DND-41 (cell line): ENCODE measurements around the gene TRAF3IP3.

Experiments
- ATAC-seq: fragments of 200-7000 bp; cut with Tn5 transposase; 3 replicates; pipeline ENCODE4 v1.9.1; 2021; ENCODE audit warnings: low read depth; ENCODE audit not compliant: insufficient read depth
- DNase-seq: peaks from one replicate; pipeline ENCODE4 v3.0.0-alpha.2; 2020
- H2AFZ ChIP-seq: 2 replicates; pipeline ENCODE4 v1.6.0; 2012; ENCODE audit warnings: low read depth, low read length
- H3K27ac ChIP-seq: 2 replicates; pipeline ENCODE4 v1.5.1; 2012; ENCODE audit warnings: low read length, inconsistent platforms
- H3K27me3 ChIP-seq: fragments of 200-600 bp; sonication (generic); 2 replicates; pipeline ENCODE4 v1.6.0; 2012; ENCODE audit warnings: low read length, mild to moderate bottlenecking, inconsistent platforms; ENCODE audit not compliant: insufficient read depth, poor library complexity
- H3K36me3 ChIP-seq: 2 replicates; pipeline ENCODE4 v1.5.1; 2012; ENCODE audit warnings: low read length, inconsistent platforms; ENCODE audit not compliant: insufficient read depth
- H3K4me1 ChIP-seq: 2 replicates; pipeline ENCODE4 v1.5.1; 2012; ENCODE audit warnings: mild to moderate bottlenecking, low read length; ENCODE audit not compliant: insufficient read depth
- H3K4me2 ChIP-seq: 2 replicates; pipeline ENCODE4 v1.6.0; 2012; ENCODE audit warnings: mild to moderate bottlenecking, moderate library complexity, low read length, inconsistent platforms; ENCODE audit not compliant: insufficient read depth
- H3K4me3 ChIP-seq, 2 experiments: fragments of 200-600 bp in 1 of 2; shearing (Covaris generic) in 1 of 2; 2 replicates each; pipeline ENCODE4 v1.5.1; 2012 to 2016; ENCODE audit warnings: inconsistent platforms in 2 of 2, low read length in 2 of 2, mild to moderate bottlenecking in 2 of 2, low read depth in 1 of 2, moderate library complexity in 1 of 2
- H3K79me2 ChIP-seq: 2 replicates; pipeline ENCODE4 v1.6.0; 2012; ENCODE audit warnings: low read length, inconsistent platforms; ENCODE audit not compliant: insufficient read depth
- H3K9ac ChIP-seq: 2 replicates; pipeline ENCODE4 v1.6.0; 2012; ENCODE audit warnings: low read depth, mild to moderate bottlenecking, inconsistent platforms, low read length, moderate library complexity
- H3K9me3 ChIP-seq: 2 replicates; pipeline ENCODE4 v1.5.1; 2012; ENCODE audit warnings: low read length, moderate library complexity, mild to moderate bottlenecking, inconsistent platforms; ENCODE audit not compliant: insufficient read depth, severe bottlenecking
- H4K20me1 ChIP-seq: 2 replicates; pipeline ENCODE4 v1.6.0; 2012; ENCODE audit warnings: low read length; ENCODE audit not compliant: insufficient read depth
- EZH2 ChIP-seq: IDR thresholded peaks from 3 replicates; pipeline ENCODE4 v1.6.1; 2012; ENCODE audit warnings: borderline replicate concordance, low read depth, mild to moderate bottlenecking, moderate library complexity, low read length, inconsistent platforms; ENCODE audit not compliant: severe bottlenecking
- TF ChIP-seq, protein P1 (sequence below): IDR thresholded peaks from 2 replicates; pipeline ENCODE4 v1.5.1; 2012; ENCODE audit warnings: borderline replicate concordance, low read length, moderate library complexity, mild to moderate bottlenecking; ENCODE audit not compliant: poor library complexity, severe bottlenecking; ENCODE audit errors: extremely low read depth

TRAF3IP3 gene

DNA sequence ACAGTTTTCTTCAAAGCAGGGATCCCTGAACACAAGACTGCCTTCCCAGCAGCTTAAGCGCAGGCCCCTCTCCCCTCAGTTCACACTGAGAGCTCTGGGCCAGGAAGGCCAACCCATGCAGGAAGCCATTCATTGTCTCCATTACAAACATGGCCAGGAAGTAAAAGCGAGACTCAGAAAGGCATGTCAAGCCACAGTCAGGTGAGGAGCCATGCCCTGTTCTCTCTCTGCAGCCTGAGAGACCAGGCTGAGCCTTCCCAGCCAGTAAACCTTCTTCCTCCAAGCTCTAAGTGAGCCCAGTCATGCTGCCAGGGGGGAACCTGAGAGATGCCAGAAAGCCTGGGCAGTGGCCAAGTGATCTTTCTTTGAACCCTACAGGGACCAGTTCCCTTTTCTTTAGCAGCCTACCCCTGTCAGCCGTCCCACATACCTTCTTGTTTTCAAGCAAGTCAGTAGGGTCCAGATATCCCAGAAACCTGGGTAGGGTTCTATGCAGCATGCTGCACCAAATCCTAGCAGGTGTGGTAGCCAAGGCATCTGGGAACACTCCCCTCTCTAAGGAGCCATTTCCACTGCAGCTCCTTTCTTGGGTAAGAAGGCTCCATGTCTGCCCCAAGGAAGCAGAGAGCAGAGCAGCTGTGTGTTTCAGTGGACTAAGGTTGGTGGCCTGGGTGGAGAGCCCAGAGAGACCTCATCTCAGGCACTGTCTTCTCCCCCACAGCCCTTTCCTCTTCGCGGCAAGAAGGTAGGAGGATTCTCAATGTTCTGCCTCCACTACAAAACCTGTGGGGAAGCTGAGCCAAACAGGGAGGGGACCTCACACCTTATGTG is 977 bp downstream of the TRAF3IP3 start:
- H3K4me2 ChIP-seq: peak overlapping the region; percentile 84
- peak; percentile 51 for ATAC-seq

DNA sequence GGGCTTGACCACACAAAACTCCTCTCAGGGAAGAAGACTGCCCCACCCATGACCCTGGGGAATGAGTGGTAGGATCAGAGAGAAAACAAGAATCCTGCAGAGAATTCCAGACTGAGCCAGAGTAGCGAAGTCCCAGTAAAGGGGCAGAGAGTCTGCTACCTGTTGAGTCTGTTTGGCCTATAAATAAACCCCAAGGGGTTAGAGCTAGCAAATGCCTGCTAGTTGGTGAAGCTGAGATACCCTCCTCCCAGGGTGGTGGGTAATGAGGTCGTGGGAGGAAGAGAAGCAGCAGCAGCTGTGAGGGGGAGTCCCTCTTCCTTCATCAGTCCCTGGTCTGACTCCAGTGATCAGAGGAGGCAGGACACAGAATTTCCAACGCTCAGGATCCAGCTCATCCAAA is 2.5 kb downstream of the TRAF3IP3 start:
- Histone ChIP-seq H3K36me3 (peaks cover 53% of the 10 kb centered on the region), H3K4me3 (0 out of 4 replicates have a peak overlapping the region, but pooled peaks of 1 of the 2 experiments have one; percentile 65), H3K4me2 (peak overlapping the region; percentile 84), H3K4me1 (peaks cover 41% of the 10 kb centered on the region), H2AFZ (no peak overlapping the region), H3K9ac (peak overlapping the region; percentile 11), H3K9me3 (no peaks in the 10 kb centered on the region), H3K27ac (peak overlapping the region; percentile 96), H4K20me1 (no peaks in the 10 kb centered on the region), H3K27me3 (no peaks in the 10 kb centered on the region), H3K79me2 (peaks cover 30% of the 10 kb centered on the region)
- no peak for TF ChIP-seq EZH2
- TF ChIP-seq, protein P1, sequence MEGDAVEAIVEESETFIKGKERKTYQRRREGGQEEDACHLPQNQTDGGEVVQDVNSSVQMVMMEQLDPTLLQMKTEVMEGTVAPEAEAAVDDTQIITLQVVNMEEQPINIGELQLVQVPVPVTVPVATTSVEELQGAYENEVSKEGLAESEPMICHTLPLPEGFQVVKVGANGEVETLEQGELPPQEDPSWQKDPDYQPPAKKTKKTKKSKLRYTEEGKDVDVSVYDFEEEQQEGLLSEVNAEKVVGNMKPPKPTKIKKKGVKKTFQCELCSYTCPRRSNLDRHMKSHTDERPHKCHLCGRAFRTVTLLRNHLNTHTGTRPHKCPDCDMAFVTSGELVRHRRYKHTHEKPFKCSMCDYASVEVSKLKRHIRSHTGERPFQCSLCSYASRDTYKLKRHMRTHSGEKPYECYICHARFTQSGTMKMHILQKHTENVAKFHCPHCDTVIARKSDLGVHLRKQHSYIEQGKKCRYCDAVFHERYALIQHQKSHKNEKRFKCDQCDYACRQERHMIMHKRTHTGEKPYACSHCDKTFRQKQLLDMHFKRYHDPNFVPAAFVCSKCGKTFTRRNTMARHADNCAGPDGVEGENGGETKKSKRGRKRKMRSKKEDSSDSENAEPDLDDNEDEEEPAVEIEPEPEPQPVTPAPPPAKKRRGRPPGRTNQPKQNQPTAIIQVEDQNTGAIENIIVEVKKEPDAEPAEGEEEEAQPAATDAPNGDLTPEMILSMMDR: no peak
- ATAC-seq: no peak
- peak; percentile 18 for DNase-seq

More for the DNA sequence above, 977 bp downstream of the TRAF3IP3 start:
- Histone ChIP-seq H3K4me1 (peaks cover 41% of the 10 kb centered on the region), H3K9me3 (no peaks in the 10 kb centered on the region), H3K4me3 (peak overlapping the region; percentile 27 to 65), H3K36me3 (peaks cover 37% of the 10 kb centered on the region), H2AFZ (peak overlapping the region; percentile 79), H3K27me3 (no peaks in the 10 kb centered on the region), H3K79me2 (peaks cover 30% of the 10 kb centered on the region), H4K20me1 (no peaks in the 10 kb centered on the region), H3K27ac (peak overlapping the region; percentile 96), H3K9ac (peak overlapping the region; percentile 69)
- DNase-seq: peak; percentile 58
- TF ChIP-seq EZH2: no peak
- TF ChIP-seq, protein P1: no peak

DNA sequence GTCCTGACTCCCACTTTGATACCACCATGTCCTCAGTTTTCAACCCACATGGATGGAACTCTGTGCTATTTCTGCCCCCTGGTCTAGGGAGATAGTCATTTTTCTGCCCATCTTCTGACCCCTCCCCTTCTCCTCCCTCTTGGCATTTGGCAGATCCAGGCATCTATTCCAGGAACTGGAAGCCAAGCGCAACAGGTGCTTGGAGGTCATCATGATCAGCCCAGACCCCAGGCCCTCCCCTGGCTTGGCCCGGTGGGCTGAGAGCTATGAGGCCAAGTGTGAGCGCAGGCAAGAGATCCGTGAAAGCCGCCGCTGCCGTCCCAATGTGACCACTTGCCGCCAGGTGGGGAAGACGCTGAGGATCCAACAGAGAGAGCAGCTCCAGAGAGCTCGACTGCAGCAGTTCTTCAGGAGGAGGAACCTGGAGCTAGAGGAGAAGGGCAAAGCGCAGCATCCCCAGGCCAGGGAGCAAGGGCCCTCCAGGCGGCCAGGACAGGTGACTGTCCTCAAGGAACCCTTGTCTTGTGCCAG is 4.0 kb downstream of the TRAF3IP3 start:
- Histone ChIP-seq H3K9me3 (no peaks in the 10 kb centered on the region), H3K4me3 (no peak overlapping the region), H3K36me3 (peaks cover 61% of the 10 kb centered on the region), H2AFZ (no peak overlapping the region), H3K27me3 (no peaks in the 10 kb centered on the region), H4K20me1 (no peaks in the 10 kb centered on the region), H3K79me2 (peaks cover 30% of the 10 kb centered on the region), H3K4me2 (no peak overlapping the region), H3K27ac (no peak overlapping the region), H3K9ac (no peak overlapping the region), H3K4me1 (peaks cover 41% of the 10 kb centered on the region)
- TF ChIP-seq, protein P1: no peak
- no peak for TF ChIP-seq EZH2
- DNase-seq (no peak), ATAC-seq (no peak)
